GM18870 (cell line): ENCODE measurements around the gene SV2B.
"Not testable (repeated sequence)": the region's sequence is repeated elsewhere in the genome, so short reads cannot be mapped to it uniquely, and the experiment has no call there.

Experiments used
- ATAC-seq: cut with Tn5 transposase; IDR thresholded peaks from one replicate; pipeline ENCODE4 v1.9.1; 2021; ENCODE audit warnings: moderate library complexity; ENCODE audit not compliant: unreplicated experiment

SV2B gene

GRCh38 chr15:91099995-91100813, at the start of gene SV2B:
Gene SV2B (plus strand): TSS chr15:91100257. CDS start chr15:91226264, 126,007 bp downstream.
- ATAC-seq = no peak

GRCh38 chr15:91051248-91051647, 48.8 kb upstream of the SV2B start:
- ATAC-seq = no peak

- no peak for ATAC-seq
These were observed 45.2 kb upstream of the SV2B start for GRCh38 chr15:91054816-91055215.

- ATAC-seq = no peak
These were observed 44.3 kb upstream of the SV2B start for GRCh38 chr15:91055548-91056331.

- no peak for ATAC-seq
These were observed 38.8 kb upstream of the SV2B start for GRCh38 chr15:91061230-91061629.

- ATAC-seq = no peak
These were observed 38.1 kb upstream of the SV2B start for GRCh38 chr15:91061997-91062396.

- no peak for ATAC-seq
These were observed 34.6 kb upstream of the SV2B start for GRCh38 chr15:91065505-91065904.

GRCh38 chr15:91067036-91067435, 33.0 kb upstream of the SV2B start:
- no peak for ATAC-seq

- ATAC-seq = no peak
These were observed 31.6 kb upstream of the SV2B start for GRCh38 chr15:91068436-91068835.

- ATAC-seq = no peak
These were observed 31.1 kb upstream of the SV2B start for GRCh38 chr15:91068966-91069365.

- ATAC-seq = no peak
These were observed 29.2 kb upstream of the SV2B start for GRCh38 chr15:91070872-91071271.

- no peak for ATAC-seq
These were observed 27.9 kb upstream of the SV2B start for GRCh38 chr15:91072161-91072560.

GRCh38 chr15:91073077-91073476, 27.0 kb upstream of the SV2B start:
- ATAC-seq = no peak

GRCh38 chr15:91073768-91074167, 26.3 kb upstream of the SV2B start:
- ATAC-seq = no peak

GRCh38 chr15:91075739-91076138, 24.3 kb upstream of the SV2B start:
- no peak for ATAC-seq

GRCh38 chr15:91077029-91077428, 23.0 kb upstream of the SV2B start:
- no peak for ATAC-seq

GRCh38 chr15:91093866-91094265, 6.2 kb upstream of the SV2B start:
- ATAC-seq = not testable (repeated sequence)

GRCh38 chr15:91098451-91098850, 1.6 kb upstream of the SV2B start:
- no peak for ATAC-seq

- no peak for ATAC-seq
These were observed 452 bp upstream of the SV2B start for GRCh38 chr15:91099616-91099994.

GRCh38 chr15:91100814-91101607, 954 bp downstream of the SV2B start:
- no peak for ATAC-seq

- ATAC-seq = no peak
These were observed 1.5 kb downstream of the SV2B start for GRCh38 chr15:91101608-91101920.
